GM12878 (cell line): ENCODE data around the gene TFDP1. TPM values are rescaled to one million over a fixed set of nuclear protein-coding genes. Genes with fewer than 3 reads are reported as not detected.

ENCODE experiments used
- ATAC-seq: fragments of 200-7000 bp; cut with Tn5 transposase; 3 replicates; pipeline ENCODE4 v1.9.1; 2020; ENCODE audit warnings: mild to moderate bottlenecking, moderate library complexity
- BruUV-seq: library from RNA; stranded (reverse); fragments of 400-500 nt; replicated peaks from 2 replicates; lab custom pipeline; 2021; lab: Mats Ljungman, UMichigan
- CTCF ChIA-PET: fragments of 300-600 bp; sonication (Branson Sonifier 250); formaldehyde crosslinking; extraction: SDS; loops from one replicate; lab custom pipeline; 2021; ENCODE audit warnings: inconsistent platforms; lab: Yijun Ruan, JAX
- POLR2A ChIA-PET: fragments of 350-600 bp; formaldehyde crosslinking; extraction: SDS; loops from one replicate; lab custom pipeline; 2021; ENCODE audit warnings: inconsistent platforms; lab: Charles Lee
- RAD21 ChIA-PET: fragments of 300-600 bp; sonication (Branson Sonifier 250); formaldehyde crosslinking; loops from one replicate; lab custom pipeline; 2023; ENCODE audit warnings: antibody characterized with exemption; ENCODE audit not compliant: unreplicated experiment; lab: Charles Lee
- SMC1A ChIA-PET: fragments of 300-600 bp; sonication (Branson Sonifier 250); formaldehyde crosslinking; loops from one replicate; lab custom pipeline; 2023; ENCODE audit not compliant: unreplicated experiment, uncharacterized antibody; lab: Charles Lee
- DNase-seq: peaks from one replicate; pipeline ENCODE4 v3.0.0-alpha.2; 2011; ENCODE audit warnings: low read depth, low spot score
- FAIRE-seq: peaks from 3 replicates; lab custom pipeline; 2011; peaks lifted over from hg19 to GRCh38; lab: Jason Lieb, UNC
- H2AFZ ChIP-seq: 2 replicates; pipeline ENCODE4 v1.6.0; 2011; ENCODE audit warnings: low read depth, low read length, control low read depth; ENCODE audit not compliant: control insufficient read depth
- H3K27ac ChIP-seq: 2 replicates; pipeline ENCODE4 v1.5.1; 2011; ENCODE audit warnings: control low read depth; ENCODE audit not compliant: control insufficient read depth, insufficient read depth
- H3K27me3 ChIP-seq, 2 experiments: replicated peaks in 1 of 2; 2 replicates each; pipeline versions ENCODE4 v1.6.0 to v1.6.1; 2011; ENCODE audit warnings: low read length in 1 of 2; ENCODE audit not compliant: control insufficient read depth in 2 of 2, insufficient read depth in 2 of 2
- H3K36me3 ChIP-seq, 2 experiments: 2 replicates each; pipeline ENCODE4 v1.5.1; 2011; ENCODE audit warnings: low read length in 1 of 2; ENCODE audit not compliant: control insufficient read depth in 2 of 2, insufficient read depth in 2 of 2
- H3K4me1 ChIP-seq: 2 replicates; pipeline ENCODE4 v1.6.1; 2011; ENCODE audit warnings: mild to moderate bottlenecking, low read length, moderate library complexity, mixed read lengths; ENCODE audit not compliant: control insufficient read depth, insufficient read depth
- H3K4me2 ChIP-seq: 2 replicates; pipeline ENCODE4 v1.6.0; 2011; ENCODE audit warnings: control low read depth; ENCODE audit not compliant: control insufficient read depth, insufficient read depth
- H3K4me3 ChIP-seq: fragments of 200-600 bp; sonication (generic); 2 replicates; pipeline ENCODE4 v1.5.1; 2016
- H3K79me2 ChIP-seq: 2 replicates; pipeline ENCODE4 v1.6.0; 2011; ENCODE audit warnings: low read length; ENCODE audit not compliant: control insufficient read depth, insufficient read depth
- H3K9ac ChIP-seq: 2 replicates; pipeline ENCODE4 v1.8.0; 2011; ENCODE audit warnings: low read length, control low read depth, mixed read lengths; ENCODE audit not compliant: control insufficient read depth, insufficient read depth
- H3K9me3 ChIP-seq: replicated peaks from 3 replicates; pipeline ENCODE4 v1.5.1; 2011; ENCODE audit warnings: mild to moderate bottlenecking, low read length; ENCODE audit not compliant: control insufficient read depth, insufficient read depth
- H4K20me1 ChIP-seq: 2 replicates; pipeline ENCODE4 v1.6.0; 2011; ENCODE audit not compliant: control insufficient read depth, insufficient read depth
- ATF2 ChIP-seq: IDR thresholded peaks from 2 replicates; pipeline ENCODE4 v1.6.1; 2012; ENCODE audit warnings: low read length, inconsistent platforms
- CBX3 ChIP-seq: fragments of 200-600 bp; sonication (generic); IDR thresholded peaks from 2 replicates; pipeline ENCODE4 v1.6.1; 2016; ENCODE audit warnings: low read depth, borderline replicate concordance
- KLF5 ChIP-seq: fragments of 450-650 bp; IDR thresholded peaks from 2 replicates; pipeline ENCODE4 v1.6.1; 2014; ENCODE audit warnings: mild to moderate bottlenecking; ENCODE audit not compliant: partially characterized antibody
- MAX ChIP-seq: IDR thresholded peaks from 2 replicates; pipeline ENCODE4 v1.6.1; 2012; ENCODE audit warnings: low read depth, low read length, improper control_type of control experiment
- MYC ChIP-seq: IDR thresholded peaks from 2 replicates; pipeline ENCODE4 v1.6.1; 2011; ENCODE audit warnings: mild to moderate bottlenecking, low read length, moderate library complexity, inconsistent platforms; ENCODE audit not compliant: insufficient read depth, insufficient replicate concordance, insufficient read length, severe bottlenecking
- NBN ChIP-seq: fragments of 450-650 bp; IDR thresholded peaks from 2 replicates; pipeline ENCODE4 v1.6.1; 2016
- SIX5 ChIP-seq: IDR thresholded peaks from 2 replicates; pipeline ENCODE4 v1.6.1; 2011; ENCODE audit warnings: mild to moderate bottlenecking, low read depth, low read length, moderate library complexity; ENCODE audit not compliant: severe bottlenecking
- SUPT20H ChIP-seq: IDR thresholded peaks from 2 replicates; pipeline ENCODE4 v1.6.1; 2011; ENCODE audit warnings: low read depth, mild to moderate bottlenecking, low read length, moderate library complexity, borderline replicate concordance; ENCODE audit not compliant: control insufficient read depth
- USF2 ChIP-seq: IDR thresholded peaks from 2 replicates; pipeline ENCODE4 v1.6.1; 2011; ENCODE audit warnings: low read depth, low read length, improper control_type of control experiment, borderline replicate concordance
- YBX1 ChIP-seq: fragments of 450-650 bp; IDR thresholded peaks from 2 replicates; pipeline ENCODE4 v1.6.1; 2016; ENCODE audit warnings: antibody characterized with exemption
- ZBTB11 ChIP-seq: fragments of 450-650 bp; formaldehyde crosslinking; IDR thresholded peaks from 2 replicates; pipeline ENCODE4 v1.5.0; 2022; ENCODE audit warnings: mild to moderate bottlenecking, missing genetic modification characterization
- ZBTB40 ChIP-seq: fragments of 450-650 bp; IDR thresholded peaks from 2 replicates; pipeline ENCODE4 v1.6.1; 2016; ENCODE audit warnings: mild to moderate bottlenecking, moderate library complexity, borderline replicate concordance
- WGBS: methylation state at CpG from one replicate; pipeline ENCODE4 v1.1.6; 2016; ENCODE audit warnings: low lambda C conversion rate; ENCODE audit not compliant: insufficient replicate concordance, insufficient coverage; ENCODE audit errors: missing lambda C conversion rate; 5-methylcytosine and 5-hydroxymethylcytosine counted together
- in situ Hi-C: fragments of 300-500 bp; cut with MboI; formaldehyde crosslinking; loops from 9 replicates; pipeline ENCODE4 v1.14.3; 2018; ENCODE audit warnings: mixed read lengths
- intact Hi-C: fragments of 100-400 bp; cut with micrococcal nuclease; formaldehyde crosslinking; loops from one replicate; pipeline ENCODE4 v1.14.2; 2022; ENCODE audit not compliant: unreplicated experiment
- polyA plus RNA-seq, 11 experiments: library from polyadenylated mRNA; depleted of rRNA in 4 of 11; unstranded in 6 of 11; stranded (reverse) in 5 of 11; fragments of >200 nt; fragmentation: Nextera tagmentation in 4 of 11; fragmentation: Illumina TruSeq in 1 of 11; extraction: Ambion mirVana in 4 of 11; extraction: Trizol in 1 of 11; gene quantifications; 1 replicate in 1 of 11; 2 replicates in 10 of 11; pipeline versions ENCODE4 v1.2.1 to v1.2.3, GENCODE V29; 2011 to 2016; ENCODE audit warnings: inconsistent platforms in 2 of 11, missing spikeins in 2 of 11, low read depth in 1 of 11
- total RNA-seq, 4 experiments: library from RNA; depleted of rRNA in 3 of 4; stranded (reverse); fragments of >200 nt in 3 of 4; fragmentation: Illumina TruSeq in 1 of 4; extraction: Trizol in 1 of 4; gene quantifications; 2 replicates each; pipeline versions ENCODE4 v1.2.1 to v1.2.3, GENCODE V29; 2013 to 2021

The TFDP1 gene
- total and polyA plus RNA-seq, 10 of the 15 experiments (the other 5 are each of a cell fraction or from before 2014, with no cell fraction given), result 37.7 to 254 (median 119) TPM

- POLR2A ChIA-PET, result no interaction called here
- H3K27me3 ChIP-seq, result no peaks in the 10 kb centered on the region
- CTCF ChIA-PET, result no interaction called here
- no peak overlapping the region for H3K9ac ChIP-seq
- RAD21 ChIA-PET, result no interaction called here
- no peak for ATAC-seq
- no TSS peak for BruUV-seq
- SMC1A ChIA-PET, result interaction anchor here (0.5 kb wide), 1 partner anchor 210 kb away, joined by 3 read pairs; no protein-coding TSS in a partner anchor
- H3K9me3 ChIP-seq, result no peaks in the 10 kb centered on the region
- H3K4me1 ChIP-seq, result no peaks in the 10 kb centered on the region
- DNase-seq, result no peak
- TF ChIP-seq SIX5 (no peak), NBN (no peak), ATF2 (no peak), USF2 (no peak), KLF5 (no peak), ZBTB11 (no peak), YBX1 (no peak), SUPT20H (no peak), ZBTB40 (no peak), MYC (no peak), CBX3 (no peak), MAX (no peak)
- TF ChIP-seq, all 136 proteins: peak for 0
- intact Hi-C loops (no loop called here), in situ Hi-C loops (no loop called here)
- Histone ChIP-seq H2AFZ (no peak overlapping the region), H3K27ac (no peak overlapping the region), H3K4me2 (no peak overlapping the region), H3K4me3 (no peak overlapping the region), H3K79me2 (no peaks in the 10 kb centered on the region), H3K36me3 (peaks cover 27 to 36% of the 10 kb centered on the region in 2 experiments), H4K20me1 (no peaks in the 10 kb centered on the region)
- WGBS, result 97% methylated on average over 27 of the region's 27 CpGs
- FAIRE-seq, result no peak
These were observed 55.2 kb downstream of the TFDP1 start for GRCh38 chr13:113639616-113640262.
